ENCODE data around the gene ZSCAN30.
A peak's percentile ranks its signal among the peaks of the same experiment; 100 is the strongest.

ZSCAN30 gene

GRCh38 chr18:35271656-35272055, 18.4 kb downstream of the ZSCAN30 start:
- in situ Hi-C loops (cut with HindIII; ENCODE audit: low sequenced_read_pairs), result no loop called here
- TF ChIP-seq CTCF (IDR thresholded peaks at IDR 0.05; ENCODE audit: low read depth, low read length, missing control alignments), result no peak

GRCh38 chr18:35268821-35269220, 21.2 kb downstream of the ZSCAN30 start:
- in situ Hi-C loops (cut with HindIII; ENCODE audit: low sequenced_read_pairs), result no loop called here
- TF ChIP-seq CTCF (IDR thresholded peaks at IDR 0.05; ENCODE audit: low read depth, low read length, missing control alignments), result no peak
- DNase-seq (ENCODE audit: low read depth), result no peak
- H3K4me3 ChIP-seq (ENCODE audit: low read depth, low read length), result no peak overlapping the region

More at GRCh38 chr18:35271656-35272055, 18.4 kb downstream of the ZSCAN30 start:
- DNase-seq (ENCODE audit: low read depth), result no peak
- H3K4me3 ChIP-seq (ENCODE audit: low read depth, low read length), result no peak overlapping the region

GRCh38 chr18:35267809-35268208, 22.2 kb downstream of the ZSCAN30 start:
- in situ Hi-C loops (cut with HindIII; ENCODE audit: low sequenced_read_pairs), result no loop called here

GRCh38 chr18:35267161-35267651, 22.8 kb downstream of the ZSCAN30 start:
- peak overlapping the region; percentile 43 for H3K4me3 ChIP-seq (ENCODE audit: low read depth, low read length)
- TF ChIP-seq CTCF (IDR thresholded peaks at IDR 0.05; ENCODE audit: low read depth, low read length, missing control alignments), result no peak
- in situ Hi-C loops (cut with HindIII; ENCODE audit: low sequenced_read_pairs), result no loop called here
- DNase-seq (ENCODE audit: low read depth), result no peak

More at GRCh38 chr18:35267809-35268208, 22.2 kb downstream of the ZSCAN30 start:
- DNase-seq (ENCODE audit: low read depth), result no peak
- TF ChIP-seq CTCF (IDR thresholded peaks at IDR 0.05; ENCODE audit: low read depth, low read length, missing control alignments), result no peak
- peak overlapping the region; percentile 43 for H3K4me3 ChIP-seq (ENCODE audit: low read depth, low read length)

- in situ Hi-C loops (cut with HindIII; ENCODE audit: low sequenced_read_pairs), result no loop called here
Observed at GRCh38 chr18:35264409-35264808, 25.6 kb downstream of the ZSCAN30 start.

GRCh38 chr18:35256947-35257346, 33.1 kb downstream of the ZSCAN30 start:
- TF ChIP-seq CTCF (IDR thresholded peaks at IDR 0.05; ENCODE audit: low read depth, low read length, missing control alignments), result no peak
- in situ Hi-C loops (cut with HindIII; ENCODE audit: low sequenced_read_pairs), result no loop called here
- no peak for DNase-seq (ENCODE audit: low read depth)
- no peak overlapping the region for H3K4me3 ChIP-seq (ENCODE audit: low read depth, low read length)

More at GRCh38 chr18:35264409-35264808, 25.6 kb downstream of the ZSCAN30 start:
- TF ChIP-seq CTCF (IDR thresholded peaks at IDR 0.05; ENCODE audit: low read depth, low read length, missing control alignments), result no peak
- no peak for DNase-seq (ENCODE audit: low read depth)
- no peak overlapping the region for H3K4me3 ChIP-seq (ENCODE audit: low read depth, low read length)
